Measurements from ENCODE around the gene ARHGEF19.

- no peak for TF ChIP-seq CTCF (IDR thresholded peaks at IDR 0.05; ENCODE audit: low read depth, low read length, poor library complexity, severe bottlenecking)
- TF ChIP-seq EZH2phosphoT487 (IDR thresholded peaks at IDR 0.05; ENCODE audit: borderline replicate concordance, low read length), result no peak
Measured at GRCh38 chr1:16149146-16149545, 63.3 kb downstream of the ARHGEF19 start.

Data from DOHH2 (cell line).